HTERT RPE-1 (cell line): ENCODE measurements around the gene TMEM63B.
"Not testable (repeated sequence)": the region's sequence is repeated elsewhere in the genome, so short reads cannot be mapped to it uniquely, and the experiment has no call there.

Source experiments
- in situ Hi-C: fragments of 300-500 bp; cut with MboI; formaldehyde crosslinking; loops from 4 replicates; pipeline ENCODE4 v1.14.3; 2020; ENCODE audit warnings: low sequenced_read_pairs

The TMEM63B gene

GRCh38 chr6:44188819-44189218 is 61.5 kb downstream of the TMEM63B start:
- in situ Hi-C loops = no loop called here

DNA sequence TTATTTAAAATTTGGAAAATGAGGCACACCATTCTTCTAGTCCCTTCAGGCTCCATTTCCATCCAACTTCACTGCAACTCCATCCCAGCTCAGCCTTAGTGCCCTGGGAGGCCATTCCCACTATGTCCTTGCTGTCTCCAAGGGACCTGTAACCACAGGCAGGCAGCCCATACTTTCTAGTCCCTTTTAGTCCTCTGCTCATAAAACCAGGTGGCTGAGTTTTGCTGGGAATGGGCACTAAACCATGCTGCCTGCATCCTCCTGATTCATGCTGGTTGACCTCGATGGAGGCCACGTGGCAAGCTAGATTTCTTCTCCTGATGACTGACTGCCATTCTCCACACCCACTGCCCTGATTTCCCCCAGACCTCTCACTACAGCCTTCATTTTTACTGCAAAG is 61.9 kb downstream of the TMEM63B start:
- in situ Hi-C loops = no loop called here

DNA sequence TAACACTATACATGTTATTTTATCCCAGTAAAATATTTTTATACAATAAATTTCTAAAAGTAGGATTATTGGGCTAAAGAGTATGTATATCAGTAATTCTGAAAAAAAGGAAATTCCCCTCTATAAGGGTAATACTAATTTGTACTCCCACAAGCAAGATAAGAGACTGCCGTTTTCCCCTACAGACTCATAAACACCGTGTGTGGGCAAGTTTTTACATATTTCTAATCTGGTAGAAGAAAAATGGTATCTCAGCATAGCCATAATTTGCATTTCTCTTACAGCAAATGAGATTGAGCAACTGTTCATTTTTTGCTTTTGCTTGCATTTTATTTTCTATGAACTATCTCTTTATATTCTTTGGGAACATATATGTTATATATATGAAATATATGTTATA is 63.4 kb downstream of the TMEM63B start:
- in situ Hi-C loops = no loop called here

DNA sequence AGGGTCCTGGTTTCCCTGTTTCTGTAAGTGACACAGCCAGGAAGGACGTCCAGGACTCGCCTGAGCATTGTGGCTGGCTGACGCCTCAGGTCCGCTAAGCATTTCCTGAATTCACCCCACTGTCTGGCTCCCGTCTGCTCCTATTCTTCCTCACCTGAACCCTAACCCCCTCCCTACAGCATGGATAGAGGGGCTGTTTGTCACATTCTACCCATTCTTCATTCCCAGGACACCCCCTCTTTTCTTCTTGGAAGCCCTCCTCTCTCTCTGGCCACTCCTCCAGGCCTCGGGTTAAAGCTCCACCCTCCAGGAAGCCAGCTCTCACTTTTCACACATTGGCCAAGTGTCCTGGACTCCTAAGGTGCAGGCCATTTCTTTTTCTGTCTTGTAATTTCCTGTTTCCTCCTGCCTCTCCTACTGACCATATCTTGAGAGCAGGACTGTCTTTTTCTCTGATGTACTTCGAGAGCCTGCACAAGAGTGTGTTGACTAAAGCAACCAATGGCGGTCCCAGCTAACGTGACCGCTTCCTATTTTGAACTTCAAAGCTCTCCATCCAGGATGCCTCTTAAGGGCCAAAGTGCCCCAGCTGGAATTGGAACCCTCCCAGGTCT is 65.2 kb downstream of the TMEM63B start:
- in situ Hi-C loops = no loop called here

DNA sequence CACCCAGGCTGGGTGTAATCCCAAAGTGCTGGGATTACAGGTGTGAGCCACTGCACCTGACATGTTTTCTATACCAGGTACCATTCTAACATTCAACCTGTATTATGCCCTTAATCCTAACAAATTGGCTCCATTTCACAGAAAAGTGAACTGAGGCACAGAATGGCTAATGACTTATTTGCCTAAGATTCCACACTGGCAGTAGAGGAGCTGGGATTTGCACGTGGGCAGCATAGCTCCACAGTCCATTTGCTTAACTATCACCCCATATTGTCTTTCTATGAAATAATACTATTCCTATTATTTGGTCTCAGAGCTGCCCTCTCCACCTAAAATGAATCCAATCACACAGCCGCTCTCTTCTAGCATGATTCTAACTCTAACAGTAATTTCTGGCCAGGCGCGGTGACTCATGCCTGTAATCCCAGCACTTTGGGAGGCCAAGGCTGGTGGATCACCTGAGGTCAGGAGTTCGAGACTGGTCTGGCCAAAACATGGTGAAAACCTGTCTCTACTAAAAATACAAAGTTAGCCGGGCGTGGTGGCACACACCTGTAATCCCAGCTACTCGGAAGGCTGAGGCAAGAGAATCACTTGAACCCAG is 66.1 kb downstream of the TMEM63B start:
- in situ Hi-C loops = no loop called here

DNA sequence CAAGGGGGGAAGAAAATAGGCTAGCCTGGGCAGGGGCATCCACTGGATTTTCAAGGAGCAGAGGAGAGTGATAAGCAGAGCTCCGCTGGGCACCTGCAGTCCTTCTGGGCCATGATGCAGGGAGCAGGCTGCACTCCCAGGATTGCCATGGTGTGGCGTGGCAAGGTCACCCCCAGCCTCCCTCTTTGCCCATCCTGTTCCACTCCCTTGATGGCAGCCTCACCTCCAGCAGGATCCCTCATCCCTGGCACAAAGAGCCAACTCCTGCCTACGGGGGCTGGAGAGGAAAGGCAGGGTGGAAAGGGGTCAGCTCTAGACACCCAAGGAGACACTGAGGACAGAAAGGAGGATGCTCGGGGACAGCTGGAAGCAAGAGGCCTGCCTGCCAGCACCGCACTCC is 67.0 kb downstream of the TMEM63B start:
- in situ Hi-C loops = no loop called here

DNA sequence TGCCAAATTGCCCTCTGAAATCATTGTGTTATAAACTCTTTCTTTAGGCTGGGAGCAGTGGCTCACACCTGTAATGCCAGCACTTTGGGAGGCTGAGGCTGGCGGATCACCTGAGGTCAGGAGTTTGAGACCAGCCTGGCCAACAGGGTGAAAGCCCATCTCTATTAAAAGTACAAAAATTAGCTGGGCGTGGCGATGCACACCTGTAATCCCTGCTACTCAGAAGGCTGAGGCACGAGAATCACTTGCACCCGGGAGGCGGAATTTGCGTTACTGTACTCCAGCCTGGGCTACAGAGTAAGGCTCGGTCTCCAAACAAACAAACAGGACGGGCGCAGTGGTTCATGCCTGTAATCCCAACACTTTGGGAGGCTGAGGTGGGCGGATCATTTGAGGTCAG is 69.0 kb downstream of the TMEM63B start:
- in situ Hi-C loops = not testable (repeated sequence)

DNA sequence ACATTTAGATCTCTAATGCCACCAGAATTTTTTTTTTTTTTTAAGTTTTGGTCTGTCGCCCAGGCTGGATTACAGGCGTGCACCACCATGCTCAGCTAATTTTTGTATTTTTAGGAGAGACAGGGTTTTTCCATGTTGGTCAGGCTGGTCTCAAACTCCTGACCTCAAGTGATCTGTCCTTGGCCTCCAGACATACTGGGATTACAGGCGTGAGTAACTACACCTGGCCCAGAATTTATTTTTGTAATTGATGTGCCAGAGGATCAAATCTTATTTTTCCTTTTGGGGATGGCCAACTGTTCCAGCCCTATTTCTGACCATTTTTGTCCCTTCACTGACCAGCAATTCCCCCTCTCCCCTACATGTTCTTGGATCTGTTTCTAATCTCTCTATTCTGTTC is 71.3 kb downstream of the TMEM63B start:
- in situ Hi-C loops = no loop called here

DNA sequence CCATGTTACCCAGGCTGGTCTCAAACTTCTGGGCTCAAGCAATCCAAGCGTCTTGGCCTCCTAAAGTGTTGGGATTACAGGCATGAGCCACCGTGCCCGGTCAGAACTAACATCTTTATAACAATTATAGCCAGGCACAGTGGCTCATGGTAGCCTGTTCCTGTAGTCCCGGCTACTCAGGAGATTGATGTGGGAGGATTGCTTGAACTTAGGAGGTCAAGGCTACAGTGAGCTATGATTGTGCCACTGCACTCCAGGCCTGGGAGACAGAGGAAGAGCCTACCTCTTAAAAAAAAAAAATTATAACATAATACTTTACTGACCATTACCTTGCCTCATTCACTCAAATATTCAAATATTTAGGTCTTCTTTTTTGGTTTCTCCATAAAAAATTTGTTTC is 72.5 kb downstream of the TMEM63B start:
- in situ Hi-C loops = no loop called here

GRCh38 chr6:44201200-44201599 is 73.8 kb downstream of the TMEM63B start:
- in situ Hi-C loops = no loop called here

- in situ Hi-C loops = no loop called here
Measured at GRCh38 chr6:44201638-44202303, 74.4 kb downstream of the TMEM63B start.

DNA sequence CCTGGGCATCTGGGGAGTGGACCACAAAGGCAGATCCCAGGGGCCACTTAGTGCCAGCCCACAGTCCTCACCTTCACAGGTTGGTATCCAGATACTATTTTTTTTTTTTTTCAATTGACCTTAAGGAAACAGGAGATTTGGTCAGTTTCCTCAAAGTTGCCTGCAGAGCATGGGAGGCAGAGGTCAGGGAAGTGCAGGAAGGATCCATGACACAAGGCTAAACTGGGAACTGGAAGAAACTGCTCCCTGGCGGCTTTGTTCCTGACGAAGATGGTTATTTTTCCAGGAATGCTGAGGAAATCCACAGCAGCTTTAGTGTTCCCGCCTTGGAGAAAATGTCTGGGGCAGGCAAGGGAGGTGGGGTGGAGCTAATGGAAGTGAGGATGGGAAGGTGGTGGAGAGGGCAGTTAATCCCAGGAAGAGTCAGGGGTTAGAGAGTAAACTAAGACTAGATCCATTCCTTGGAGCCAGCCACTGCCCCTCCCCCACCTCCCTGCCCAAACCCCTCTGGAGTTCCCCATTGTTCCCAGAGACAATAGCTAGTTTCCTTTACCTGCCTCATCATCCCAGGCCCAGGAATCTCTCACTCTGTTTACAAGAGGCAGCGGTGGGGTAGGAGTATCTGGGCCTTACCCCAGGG is 75.1 kb downstream of the TMEM63B start:
- in situ Hi-C loops = no loop called here

DNA sequence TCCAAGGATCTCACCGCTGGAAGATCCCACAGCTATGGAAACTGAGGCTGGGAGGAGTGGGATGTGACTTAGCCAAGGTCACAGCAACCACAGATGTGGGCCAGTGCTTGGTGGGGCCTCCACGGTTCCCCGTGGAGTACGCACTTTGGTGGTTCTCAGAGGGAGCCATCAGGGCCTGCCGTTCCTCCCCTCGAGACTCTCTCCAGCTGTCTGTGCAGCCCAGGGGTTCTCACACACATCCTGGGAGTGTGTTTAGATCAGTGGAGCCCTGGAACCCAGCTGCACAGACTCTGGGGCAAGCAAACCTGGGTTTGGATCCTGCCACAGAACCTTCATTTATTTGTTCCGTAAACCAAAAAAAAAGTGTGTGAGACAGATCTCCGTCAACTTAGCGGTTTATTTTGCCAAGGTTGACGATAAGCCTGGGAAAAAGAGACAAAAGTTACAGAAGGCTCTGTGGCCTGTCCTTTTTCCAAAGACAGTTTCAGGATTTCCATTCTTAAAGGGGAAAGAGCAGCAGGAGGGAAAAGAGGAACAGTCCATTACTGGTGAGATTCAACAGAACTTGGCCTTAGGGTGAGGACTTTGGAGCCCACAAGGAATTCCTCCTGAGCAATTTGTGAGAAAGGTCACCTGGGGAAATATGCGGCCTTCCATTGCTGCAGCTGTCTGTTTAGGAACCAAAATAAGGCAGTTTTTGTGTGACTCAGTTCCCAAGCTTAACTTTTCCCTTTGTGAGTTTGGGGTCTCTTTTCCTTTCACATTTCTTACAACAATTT is 75.8 kb downstream of the TMEM63B start:
- in situ Hi-C loops = no loop called here

GRCh38 chr6:44203955-44204354 is 76.6 kb downstream of the TMEM63B start:
- in situ Hi-C loops = no loop called here
